ENCODE measurements around the gene MSL1.

MSL1 gene

GRCh38 chr17:40091691-40092397, 29.9 kb upstream of the MSL1 start:
- DNase-seq (ENCODE audit: low read depth, low spot score) = no peak

GRCh38 chr17:40092581-40092980, 29.2 kb upstream of the MSL1 start:
- DNase-seq (ENCODE audit: low read depth, low spot score) = no peak

GRCh38 chr17:40093005-40093579, 28.7 kb upstream of the MSL1 start:
- no peak for DNase-seq (ENCODE audit: low read depth, low spot score)

- DNase-seq (ENCODE audit: low read depth, low spot score) = no peak
Observed at GRCh38 chr17:40093580-40094201, 28.1 kb upstream of the MSL1 start.

- no peak for DNase-seq (ENCODE audit: low read depth, low spot score)
Observed at GRCh38 chr17:40094874-40095273, 26.9 kb upstream of the MSL1 start.

GRCh38 chr17:40095351-40095943, 26.3 kb upstream of the MSL1 start:
- DNase-seq (ENCODE audit: low read depth, low spot score) = no peak

- no peak for DNase-seq (ENCODE audit: low read depth, low spot score)
Observed at GRCh38 chr17:40095944-40096791, 25.6 kb upstream of the MSL1 start.

GRCh38 chr17:40097087-40097486, 24.7 kb upstream of the MSL1 start:
- DNase-seq (ENCODE audit: low read depth, low spot score) = no peak

GRCh38 chr17:40097931-40098845, 23.6 kb upstream of the MSL1 start:
- no peak for DNase-seq (ENCODE audit: low read depth, low spot score)

GRCh38 chr17:40098846-40099618, 22.7 kb upstream of the MSL1 start:
- DNase-seq (ENCODE audit: low read depth, low spot score) = peak; percentile 88

GRCh38 chr17:40099619-40100418, 22.0 kb upstream of the MSL1 start:
- DNase-seq (ENCODE audit: low read depth, low spot score) = no peak

GRCh38 chr17:40100419-40100668, 21.4 kb upstream of the MSL1 start, which contains the start of gene NR1D1:
Gene NR1D1 (minus strand): TSS chr17:40100589. CDS start chr17:40100094, 495 bp downstream.
- DNase-seq (ENCODE audit: low read depth, low spot score) = no peak

GRCh38 chr17:40100669-40101366, 21.0 kb upstream of the MSL1 start:
- peak; percentile 85 for DNase-seq (ENCODE audit: low read depth, low spot score)

GRCh38 chr17:40101367-40102210, 20.2 kb upstream of the MSL1 start:
- DNase-seq (ENCODE audit: low read depth, low spot score) = no peak

- no peak for DNase-seq (ENCODE audit: low read depth, low spot score)
Observed at GRCh38 chr17:40103071-40103661, 18.6 kb upstream of the MSL1 start.

- DNase-seq (ENCODE audit: low read depth, low spot score) = no peak
Observed at GRCh38 chr17:40103688-40104087, 18.1 kb upstream of the MSL1 start.
